A673 (cell line): ENCODE measurements around the gene PLAAT4. TPM values are rescaled to one million over a fixed set of nuclear protein-coding genes. Genes with fewer than 3 reads are reported as not detected.
"Not testable (repeated sequence)": the region's sequence is repeated elsewhere in the genome, so short reads cannot be mapped to it uniquely, and the experiment has no call there.

Experiments used
- BruUV-seq: library from RNA; stranded (reverse); fragments of 400-500 nt; replicated peaks from 2 replicates; lab custom pipeline; 2021; lab: Mats Ljungman, UMichigan
- CTCF ChIA-PET: fragments of 300-600 bp; sonication (Branson Sonifier 250); formaldehyde crosslinking; loops from one replicate; lab custom pipeline; 2022; ENCODE audit warnings: antibody characterized with exemption; lab: Charles Lee
- POLR2A ChIA-PET: fragments of 300-600 bp; sonication (Branson Sonifier 250); formaldehyde crosslinking; loops from one replicate; lab custom pipeline; 2022; ENCODE audit warnings: antibody characterized with exemption; ENCODE audit not compliant: low non-redundant PET; lab: Charles Lee
- DNase-seq: peaks from one replicate; pipeline ENCODE4 v3.0.0-alpha.2; 2015; ENCODE audit warnings: low spot score
- H3K27ac ChIP-seq: fragments of 200-600 bp; sonication (generic); 2 replicates; pipeline ENCODE4 v1.5.1; 2016; ENCODE audit warnings: mixed run types, low read depth, mild to moderate bottlenecking, mixed read lengths, antibody characterized with exemption, low read length; ENCODE audit not compliant: poor library complexity, severe bottlenecking
- H3K27me3 ChIP-seq: fragments of 200-600 bp; sonication (generic); replicated peaks from 2 replicates; pipeline ENCODE4 v1.6.1; 2017; ENCODE audit warnings: mixed run types, low read depth, mild to moderate bottlenecking, mixed read lengths, antibody characterized with exemption, low read length; ENCODE audit not compliant: insufficient read depth, poor library complexity
- H3K36me3 ChIP-seq: fragments of 200-600 bp; sonication (generic); 2 replicates; pipeline ENCODE4 v1.6.1; 2016; ENCODE audit warnings: mixed run types, mild to moderate bottlenecking, mixed read lengths, antibody characterized with exemption, low read length; ENCODE audit not compliant: insufficient read depth, poor library complexity, severe bottlenecking
- H3K4me1 ChIP-seq: fragments of 200-600 bp; sonication (generic); 2 replicates; pipeline ENCODE4 v1.6.1; 2017; ENCODE audit warnings: mixed run types, mild to moderate bottlenecking, mixed read lengths, antibody characterized with exemption, low read length; ENCODE audit not compliant: insufficient read depth, poor library complexity, severe bottlenecking
- H3K4me3 ChIP-seq: fragments of 200-600 bp; sonication (generic); 2 replicates; pipeline ENCODE4 v1.5.1; 2016; ENCODE audit warnings: low read depth, mixed run types, mild to moderate bottlenecking, mixed read lengths, low read length; ENCODE audit not compliant: poor library complexity, severe bottlenecking
- H3K9me3 ChIP-seq: fragments of 200-600 bp; sonication (generic); 2 replicates; pipeline ENCODE4 v1.6.1; 2016; ENCODE audit warnings: mixed run types, low read depth, mild to moderate bottlenecking, mixed read lengths, antibody characterized with exemption, low read length; ENCODE audit not compliant: poor library complexity, severe bottlenecking
- EZH2 ChIP-seq: fragments of 200-600 bp; sonication (generic); IDR thresholded peaks from 2 replicates; pipeline ENCODE4 v1.6.1; 2017; ENCODE audit warnings: borderline replicate concordance, low read depth, mild to moderate bottlenecking, mixed read lengths, antibody characterized with exemption, low read length; ENCODE audit not compliant: poor library complexity, severe bottlenecking
- intact Hi-C: fragments of 100-400 bp; cut with micrococcal nuclease; formaldehyde crosslinking; loops from one replicate; pipeline ENCODE4 v1.10.0; 2022; ENCODE audit not compliant: unreplicated experiment
- total RNA-seq: library from RNA; stranded (reverse); gene quantifications from 2 replicates; pipeline ENCODE4 v1.2.3, GENCODE V29; 2021
- TF ChIP-seq, protein P1 (sequence below): fragments of 300-800, 200-600 bp; sonication (generic); conservative IDR thresholded peaks from 2 replicates; pipeline ENCODE4 v1.5.1; 2017; ENCODE audit warnings: low read depth, mild to moderate bottlenecking, antibody characterized with exemption, low read length, moderate library complexity, mixed read lengths

PLAAT4 gene
- total RNA-seq, 1 experiment from 2014 or later = 0.97 TPM

GRCh38 chr11:63530021-63530420 lies 6.6 kb upstream of the PLAAT4 start:
- H3K36me3 ChIP-seq = no peaks in the 10 kb centered on the region
- POLR2A ChIA-PET = no interaction called here
- TF ChIP-seq, protein P1, sequence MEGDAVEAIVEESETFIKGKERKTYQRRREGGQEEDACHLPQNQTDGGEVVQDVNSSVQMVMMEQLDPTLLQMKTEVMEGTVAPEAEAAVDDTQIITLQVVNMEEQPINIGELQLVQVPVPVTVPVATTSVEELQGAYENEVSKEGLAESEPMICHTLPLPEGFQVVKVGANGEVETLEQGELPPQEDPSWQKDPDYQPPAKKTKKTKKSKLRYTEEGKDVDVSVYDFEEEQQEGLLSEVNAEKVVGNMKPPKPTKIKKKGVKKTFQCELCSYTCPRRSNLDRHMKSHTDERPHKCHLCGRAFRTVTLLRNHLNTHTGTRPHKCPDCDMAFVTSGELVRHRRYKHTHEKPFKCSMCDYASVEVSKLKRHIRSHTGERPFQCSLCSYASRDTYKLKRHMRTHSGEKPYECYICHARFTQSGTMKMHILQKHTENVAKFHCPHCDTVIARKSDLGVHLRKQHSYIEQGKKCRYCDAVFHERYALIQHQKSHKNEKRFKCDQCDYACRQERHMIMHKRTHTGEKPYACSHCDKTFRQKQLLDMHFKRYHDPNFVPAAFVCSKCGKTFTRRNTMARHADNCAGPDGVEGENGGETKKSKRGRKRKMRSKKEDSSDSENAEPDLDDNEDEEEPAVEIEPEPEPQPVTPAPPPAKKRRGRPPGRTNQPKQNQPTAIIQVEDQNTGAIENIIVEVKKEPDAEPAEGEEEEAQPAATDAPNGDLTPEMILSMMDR = no peak
- TF ChIP-seq EZH2 = no peak
- BruUV-seq = no TSS peak
- H3K9me3 ChIP-seq = no peaks in the 10 kb centered on the region
- CTCF ChIA-PET = no interaction called here
- DNase-seq = no peak
- no peak overlapping the region for H3K27ac ChIP-seq
- intact Hi-C loops = no loop called here
- no peaks in the 10 kb centered on the region for H3K4me1 ChIP-seq
- H3K27me3 ChIP-seq = no peaks in the 10 kb centered on the region
- H3K4me3 ChIP-seq = no peak overlapping the region

DNA sequence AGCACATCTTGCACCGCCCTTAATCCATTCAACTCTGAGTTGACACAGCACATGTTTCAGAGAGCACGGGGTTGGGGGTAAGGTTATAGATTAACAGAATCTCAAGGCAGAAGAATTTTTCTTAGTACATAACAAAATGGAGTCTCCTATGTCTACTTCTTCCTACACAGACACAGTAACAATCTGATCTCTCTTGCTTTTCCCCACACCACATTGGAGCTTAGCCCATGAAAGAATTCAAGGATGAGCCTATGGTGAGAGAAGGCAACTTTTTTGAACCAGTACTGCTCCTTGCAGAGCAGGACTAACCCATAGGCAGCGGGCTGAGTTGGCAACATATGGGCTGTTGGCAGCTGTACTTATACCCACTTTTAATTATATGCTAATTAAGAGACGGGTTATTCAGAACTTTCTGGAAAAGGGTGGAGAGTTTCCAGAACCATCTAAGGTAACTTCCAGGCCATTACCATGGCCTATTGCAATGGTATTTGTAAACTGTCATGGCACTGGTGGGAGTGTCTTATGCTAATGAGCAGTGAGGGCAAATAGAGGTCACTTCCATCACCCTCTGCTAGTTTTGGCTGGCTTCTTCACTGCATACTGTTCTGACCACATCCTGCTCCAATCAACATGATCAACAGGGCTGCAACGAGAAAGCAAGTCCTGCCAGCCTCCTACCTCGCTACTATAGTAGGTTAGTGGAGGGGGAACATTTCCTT lies 5.4 kb upstream of the PLAAT4 start:
- H3K4me3 ChIP-seq, H3K36me3 ChIP-seq, CTCF ChIA-PET, H3K27me3 ChIP-seq, BruUV-seq, H3K4me1 ChIP-seq, H3K27ac ChIP-seq, DNase-seq, intact Hi-C loops, POLR2A ChIA-PET, H3K9me3 ChIP-seq: not testable (repeated sequence)

DNA sequence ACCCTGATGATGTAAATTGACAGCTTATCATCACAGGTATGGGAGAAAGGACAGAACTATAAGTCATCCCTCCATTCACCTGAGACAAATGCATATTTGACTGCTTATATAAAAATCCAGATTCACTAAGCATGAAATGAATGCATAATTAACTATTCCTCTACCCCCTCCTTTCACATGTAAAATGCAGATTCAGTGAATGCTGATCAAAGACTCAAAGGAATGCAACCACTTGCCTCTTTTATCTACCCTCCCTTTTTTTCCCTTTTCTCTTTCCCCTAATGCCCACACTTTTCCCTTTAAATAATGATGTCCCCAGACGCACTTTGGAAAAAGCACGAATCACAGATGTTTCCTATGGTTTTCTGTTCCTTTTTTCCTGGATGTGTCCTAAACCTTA lies 4.5 kb upstream of the PLAAT4 start:
- intact Hi-C loops = no loop called here
- H3K27ac ChIP-seq = no peak overlapping the region

More for the DNA sequence above, 4.5 kb upstream of the PLAAT4 start:
- no peaks in the 10 kb centered on the region for H3K9me3 ChIP-seq
- no TSS peak for BruUV-seq
- TF ChIP-seq EZH2 = no peak
- TF ChIP-seq, protein P1 = no peak
- no peaks in the 10 kb centered on the region for H3K27me3 ChIP-seq
- H3K4me1 ChIP-seq = peaks cover under 1% of the 10 kb centered on the region
- POLR2A ChIA-PET = no interaction called here
- no peak overlapping the region for H3K4me3 ChIP-seq
- H3K36me3 ChIP-seq = no peaks in the 10 kb centered on the region
- DNase-seq = no peak
- CTCF ChIA-PET = no interaction called here
